CD14-positive monocyte (primary cell): ENCODE results near the gene WNT9B. TPM values are rescaled to one million over a fixed set of nuclear protein-coding genes. Genes with fewer than 3 reads are reported as not detected.
A peak's percentile ranks its signal among the peaks of the same experiment; 100 is the strongest.

Experiments used
- DNase-seq, 3 donors: peaks; one replicate each; pipeline ENCODE4 v3.0.0-alpha.2; 2011 to 2022
- H2AFZ ChIP-seq: 2 replicates; pipeline ENCODE4 v1.6.0; 2012; ENCODE audit warnings: mild to moderate bottlenecking, low read depth, low read length, inconsistent platforms; ENCODE audit not compliant: insufficient read depth, poor library complexity, severe bottlenecking
- H3K27ac ChIP-seq, 2 donors: 1 replicate in 1 of 2; 2 replicates in 1 of 2; pipeline ENCODE4 v1.5.1; 2012 to 2013; ENCODE audit warnings: low read length in 2 of 2, control low read depth in 1 of 2, inconsistent platforms in 1 of 2, low read depth in 1 of 2, mild to moderate bottlenecking in 1 of 2
- H3K27me3 ChIP-seq, 2 donors: one replicate each; pipeline versions ENCODE4 v1.6.0 to v1.6.1; 2011 to 2013; ENCODE audit warnings: low read length in 2 of 2; ENCODE audit not compliant: control insufficient read depth in 2 of 2, insufficient read depth in 2 of 2
- H3K36me3 ChIP-seq, 2 donors: replicated peaks in 1 of 2; 1 replicate in 1 of 2; 2 replicates in 1 of 2; pipeline versions ENCODE4 v1.5.1 to v1.6.1; 2012 to 2013; ENCODE audit warnings: low read length in 2 of 2, control low read depth in 1 of 2, inconsistent platforms in 1 of 2, mild to moderate bottlenecking in 1 of 2; ENCODE audit not compliant: insufficient read depth in 2 of 2, control insufficient read depth in 1 of 2
- H3K4me1 ChIP-seq, 2 donors: 1 replicate in 1 of 2; 2 replicates in 1 of 2; pipeline versions ENCODE4 v1.5.1 to v1.6.1; 2012 to 2013; ENCODE audit warnings: low read length in 2 of 2, control low read depth in 1 of 2, inconsistent platforms in 1 of 2, mild to moderate bottlenecking in 1 of 2, moderate library complexity in 1 of 2; ENCODE audit not compliant: insufficient read depth in 2 of 2, control insufficient read depth in 1 of 2
- H3K4me2 ChIP-seq: replicated peaks from 2 replicates; pipeline ENCODE3; 2012; ENCODE audit warnings: low read length, moderate library complexity, mild to moderate bottlenecking; ENCODE audit not compliant: poor library complexity, severe bottlenecking; ENCODE audit errors: extremely low read depth
- H3K4me3 ChIP-seq, 3 experiments: fragments of 200-600 bp in 1 of 3; sonication (generic) in 1 of 3; replicated peaks in 1 of 3; 1 replicate in 2 of 3; 2 replicates in 1 of 3; pipeline ENCODE4 v1.5.1; 2011 to 2013; ENCODE audit warnings: low read length in 3 of 3, mild to moderate bottlenecking in 3 of 3, control low read depth in 2 of 3, low read depth in 2 of 3, inconsistent platforms in 1 of 3, moderate library complexity in 1 of 3
- H3K79me2 ChIP-seq: 2 replicates; pipeline ENCODE4 v1.6.0; 2012; ENCODE audit warnings: mild to moderate bottlenecking, control low read depth, inconsistent platforms, low read length, moderate library complexity; ENCODE audit not compliant: insufficient read depth
- H3K9ac ChIP-seq: 2 replicates; pipeline ENCODE4 v1.6.0; 2017; ENCODE audit warnings: low read length, mild to moderate bottlenecking; ENCODE audit not compliant: insufficient read depth, poor library complexity, severe bottlenecking
- H3K9me3 ChIP-seq, 2 donors: replicated peaks in 1 of 2; 1 replicate in 1 of 2; 2 replicates in 1 of 2; pipeline versions ENCODE4 v1.5.1 to v1.6.1; 2012 to 2013; ENCODE audit warnings: low read length in 2 of 2, control low read depth in 1 of 2; ENCODE audit not compliant: control insufficient read depth in 1 of 2, insufficient read depth in 1 of 2
- H4K20me1 ChIP-seq: 2 replicates; pipeline ENCODE4 v1.6.0; 2012; ENCODE audit warnings: mild to moderate bottlenecking, low read length, control low read depth, moderate library complexity; ENCODE audit not compliant: insufficient read depth
- H3K27ac Mint-ChIP-seq, 7 donors: one replicate each; pipeline ENCODE4 v1.8.0; 2020; ENCODE audit warnings: mild to moderate bottlenecking in 7 of 7, mixed read lengths in 7 of 7, moderate library complexity in 6 of 7, inconsistent platforms in 2 of 7
- H3K27me3 Mint-ChIP-seq, 3 donors: one replicate each; pipeline ENCODE4 v1.8.0; 2021 to 2022; ENCODE audit warnings: low read depth in 3 of 3, mild to moderate bottlenecking in 3 of 3, mixed read lengths in 3 of 3, moderate library complexity in 3 of 3, inconsistent platforms in 1 of 3
- H3K36me3 Mint-ChIP-seq, 2 donors: one replicate each; pipeline ENCODE4 v1.8.0; 2020; ENCODE audit warnings: mixed read lengths in 2 of 2, inconsistent platforms in 1 of 2, mild to moderate bottlenecking in 1 of 2
- H3K4me1 Mint-ChIP-seq: one replicate; pipeline ENCODE4 v1.8.0; 2020; ENCODE audit warnings: mild to moderate bottlenecking, mixed read lengths
- H3K4me3 Mint-ChIP-seq, 2 donors: one replicate each; pipeline ENCODE4 v1.8.0; 2020; ENCODE audit warnings: mild to moderate bottlenecking in 2 of 2, mixed read lengths in 2 of 2, moderate library complexity in 1 of 2
- H3K9me3 Mint-ChIP-seq, 7 donors: one replicate each; pipeline ENCODE4 v1.8.0; 2020 to 2022; ENCODE audit warnings: mixed read lengths in 7 of 7, mild to moderate bottlenecking in 6 of 7, moderate library complexity in 6 of 7, inconsistent platforms in 2 of 7
- WGBS: methylation state at CpG from one replicate; pipeline ENCODE4 v1.1.5; 2013; ENCODE audit warnings: missing lambda C conversion rate; ENCODE audit not compliant: insufficient coverage; 5-methylcytosine and 5-hydroxymethylcytosine counted together
- intact Hi-C, 2 donors: fragments of 100-400 bp; cut with micrococcal nuclease; formaldehyde crosslinking; loops; one replicate each; pipeline versions ENCODE4 v1.15.0 to v1.15.1; 2023
- polyA plus RNA-seq, 3 donors: library from polyadenylated mRNA; depleted of rRNA in 1 of 3; unstranded in 2 of 3; stranded (reverse) in 1 of 3; fragments of 300-500 nt in 2 of 3; fragments of >200 nt in 1 of 3; fragmentation: Illumina TruSeq in 2 of 3; gene quantifications; 1 replicate in 2 of 3; 2 replicates in 1 of 3; pipeline ENCODE4 v1.2.3, GENCODE V29; 2012 to 2021
- TF ChIP-seq, protein P1 (sequence below): fragments of 200-600 bp; IDR thresholded peaks from one replicate; pipeline ENCODE4 v1.8.0; 2022; ENCODE audit warnings: antibody characterized with exemption, mild to moderate bottlenecking

Gene WNT9B
- polyA plus RNA-seq, 3 donors = 0.19 TPM; not detected in 2

- Histone ChIP-seq H3K9ac (no peak overlapping the region), H3K36me3 (no peaks in the 10 kb centered on the region), H4K20me1 (no peaks in the 10 kb centered on the region), H2AFZ (no peak overlapping the region), H3K4me3 (no peak overlapping the region), H3K4me1 (peaks cover 19 to 21% of the 10 kb centered on the region in 2 donors), H3K79me2 (no peaks in the 10 kb centered on the region), H3K27me3 (peaks cover 45 to 60% of the 10 kb centered on the region in 2 donors), H3K9me3 (peaks cover 0 to 39% of the 10 kb centered on the region in 2 donors), H3K4me2 (no peak overlapping the region), H3K27ac (no peak overlapping the region)
- DNase-seq = no peak
- Mint-ChIP-seq H3K4me3 (peak overlapping the region in 1 of 2 donors; percentile 82), H3K27me3 (peaks cover 63 to 83% (median 68%) of the 10 kb centered on the region in 3 donors), H3K4me1 (peaks cover 29% of the 10 kb centered on the region), H3K9me3 (peaks cover 2 to 26% (median 6%) of the 10 kb centered on the region in 7 donors), H3K36me3 (peaks cover 3 to 4% of the 10 kb centered on the region in 2 donors), H3K27ac (no peak overlapping the region)
- 18% methylated on average over 21 of the region's 35 CpGs for WGBS
- TF ChIP-seq, protein P1, sequence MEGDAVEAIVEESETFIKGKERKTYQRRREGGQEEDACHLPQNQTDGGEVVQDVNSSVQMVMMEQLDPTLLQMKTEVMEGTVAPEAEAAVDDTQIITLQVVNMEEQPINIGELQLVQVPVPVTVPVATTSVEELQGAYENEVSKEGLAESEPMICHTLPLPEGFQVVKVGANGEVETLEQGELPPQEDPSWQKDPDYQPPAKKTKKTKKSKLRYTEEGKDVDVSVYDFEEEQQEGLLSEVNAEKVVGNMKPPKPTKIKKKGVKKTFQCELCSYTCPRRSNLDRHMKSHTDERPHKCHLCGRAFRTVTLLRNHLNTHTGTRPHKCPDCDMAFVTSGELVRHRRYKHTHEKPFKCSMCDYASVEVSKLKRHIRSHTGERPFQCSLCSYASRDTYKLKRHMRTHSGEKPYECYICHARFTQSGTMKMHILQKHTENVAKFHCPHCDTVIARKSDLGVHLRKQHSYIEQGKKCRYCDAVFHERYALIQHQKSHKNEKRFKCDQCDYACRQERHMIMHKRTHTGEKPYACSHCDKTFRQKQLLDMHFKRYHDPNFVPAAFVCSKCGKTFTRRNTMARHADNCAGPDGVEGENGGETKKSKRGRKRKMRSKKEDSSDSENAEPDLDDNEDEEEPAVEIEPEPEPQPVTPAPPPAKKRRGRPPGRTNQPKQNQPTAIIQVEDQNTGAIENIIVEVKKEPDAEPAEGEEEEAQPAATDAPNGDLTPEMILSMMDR = peak; percentile 68
- intact Hi-C loops = no loop called here
Measured at GRCh38 chr17:46822388-46822921, 28.9 kb upstream of the WNT9B start.

- intact Hi-C loops = no loop called here
- H3K27me3 Mint-ChIP-seq = peaks cover 54 to 80% (median 58%) of the 10 kb centered on the region in 3 donors
- no peak overlapping the region for H3K4me2 ChIP-seq
- H3K27me3 ChIP-seq = peaks cover 35 to 49% of the 10 kb centered on the region in 2 donors
- no peaks in the 10 kb centered on the region for H3K79me2 ChIP-seq
- peaks cover 13 to 17% of the 10 kb centered on the region in 2 donors for H3K4me1 ChIP-seq
- TF ChIP-seq, protein P1 = no peak
- H3K9ac ChIP-seq = no peak overlapping the region
- peaks cover 0 to 17% (median 3%) of the 10 kb centered on the region in 7 donors for H3K9me3 Mint-ChIP-seq
- H3K4me1 Mint-ChIP-seq = peaks cover 19% of the 10 kb centered on the region
- H3K36me3 ChIP-seq = no peaks in the 10 kb centered on the region
- H3K27ac Mint-ChIP-seq = no peak overlapping the region
- H3K9me3 ChIP-seq = peaks cover 0 to 34% of the 10 kb centered on the region in 2 donors
- no peak overlapping the region for H3K4me3 ChIP-seq
- DNase-seq = no peak
- H2AFZ ChIP-seq = no peak overlapping the region
- 97% methylated on average over 3 of the region's 8 CpGs for WGBS
- no peak overlapping the region for H3K27ac ChIP-seq
- no peaks in the 10 kb centered on the region for H4K20me1 ChIP-seq
- peak overlapping the region in 1 of 2 donors; percentile 9 for H3K4me3 Mint-ChIP-seq
- peaks cover 2 to 3% of the 10 kb centered on the region in 2 donors for H3K36me3 Mint-ChIP-seq
Measured at GRCh38 chr17:46823657-46824056, 27.7 kb upstream of the WNT9B start.
